ENCODE data around the gene ITIH1. TPM values are rescaled to one million over a fixed set of nuclear protein-coding genes. Genes with fewer than 3 reads are reported as not detected.

The ITIH1 gene
- total RNA-seq, 1 donor from 2014 or later: not detected

- Mint-ChIP-seq H3K4me1 (no peaks in the 10 kb centered on the region), H3K27me3 (ENCODE audit: low read depth) (no peaks in the 10 kb centered on the region), H3K9me3 (no peaks in the 10 kb centered on the region), H3K4me3 (no peak overlapping the region), H3K27ac (ENCODE audit: unreplicated experiment) (no peak overlapping the region), H3K36me3 (ENCODE audit: low read depth) (no peaks in the 10 kb centered on the region)
- no peak for TF ChIP-seq CTCF (conservative IDR thresholded peaks at IDR 0.05)
- DNase-seq (ENCODE audit: low read depth, low spot score): no peak
These were observed 46.6 kb downstream of the ITIH1 start for GRCh38 chr3:52824037-52824436.

DNA sequence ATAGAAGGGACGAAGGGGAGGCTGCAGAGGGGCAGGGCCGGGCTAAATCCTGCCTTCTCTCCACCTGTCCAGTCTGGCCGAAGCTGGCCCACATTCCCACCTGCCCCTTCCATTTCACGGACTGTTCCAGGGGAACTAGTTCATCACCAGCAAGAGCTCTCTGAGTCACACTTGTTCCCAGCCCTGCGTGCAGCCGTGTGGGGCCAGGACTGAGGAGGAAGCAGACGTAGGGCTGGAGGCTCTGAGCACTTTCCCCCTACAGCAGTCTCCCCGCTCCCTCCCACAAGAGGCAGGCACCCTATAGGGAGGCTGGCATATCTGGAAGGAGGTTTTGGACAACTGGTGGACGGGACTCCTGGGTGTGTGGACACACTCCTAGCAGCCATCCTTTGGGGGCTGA lies 50.0 kb downstream of the ITIH1 start:
- no peak overlapping the region for H3K27ac Mint-ChIP-seq (ENCODE audit: unreplicated experiment)

DNA sequence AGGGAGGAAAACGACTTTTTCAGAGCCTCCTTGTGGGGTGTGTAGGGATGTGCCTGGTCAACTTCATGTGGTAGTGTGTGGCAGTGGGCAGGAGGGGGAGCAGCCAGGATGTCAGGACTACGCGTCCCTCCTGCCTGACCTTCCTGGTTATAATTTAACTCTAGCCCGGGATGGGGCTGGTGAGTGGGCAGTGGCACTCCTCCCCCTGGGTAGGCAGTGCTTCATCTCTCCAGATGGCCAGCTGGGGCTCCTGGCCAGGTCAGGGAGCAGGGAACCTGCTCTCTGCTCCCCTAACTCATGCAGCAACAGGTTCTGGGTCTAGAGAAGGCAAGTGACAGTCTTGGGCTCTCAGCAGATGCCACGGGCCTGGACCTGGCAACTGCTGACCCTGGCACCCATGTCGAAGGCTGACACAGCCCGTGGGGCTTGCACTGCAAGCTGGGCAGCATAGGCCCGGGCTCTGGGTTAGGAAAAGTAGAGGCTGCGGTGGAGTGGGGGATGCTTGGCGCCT lies 50.5 kb downstream of the ITIH1 start:
- Mint-ChIP-seq H3K9me3 (no peaks in the 10 kb centered on the region), H3K27me3 (ENCODE audit: low read depth) (no peaks in the 10 kb centered on the region), H3K4me3 (no peak overlapping the region), H3K4me1 (peaks cover 3% of the 10 kb centered on the region), H3K36me3 (ENCODE audit: low read depth) (no peaks in the 10 kb centered on the region), H3K27ac (ENCODE audit: unreplicated experiment) (no peak overlapping the region)
- no peak for DNase-seq (ENCODE audit: low read depth, low spot score)
- TF ChIP-seq CTCF (conservative IDR thresholded peaks at IDR 0.05): no peak

More for the DNA sequence above, 50.0 kb downstream of the ITIH1 start:
- peaks cover 3% of the 10 kb centered on the region for H3K4me1 Mint-ChIP-seq
- no peak overlapping the region for H3K4me3 Mint-ChIP-seq
- H3K27me3 Mint-ChIP-seq (ENCODE audit: low read depth): no peaks in the 10 kb centered on the region
- H3K36me3 Mint-ChIP-seq (ENCODE audit: low read depth): no peaks in the 10 kb centered on the region
- no peaks in the 10 kb centered on the region for H3K9me3 Mint-ChIP-seq
- no peak for DNase-seq (ENCODE audit: low read depth, low spot score)
- TF ChIP-seq CTCF (conservative IDR thresholded peaks at IDR 0.05): no peak

DNA sequence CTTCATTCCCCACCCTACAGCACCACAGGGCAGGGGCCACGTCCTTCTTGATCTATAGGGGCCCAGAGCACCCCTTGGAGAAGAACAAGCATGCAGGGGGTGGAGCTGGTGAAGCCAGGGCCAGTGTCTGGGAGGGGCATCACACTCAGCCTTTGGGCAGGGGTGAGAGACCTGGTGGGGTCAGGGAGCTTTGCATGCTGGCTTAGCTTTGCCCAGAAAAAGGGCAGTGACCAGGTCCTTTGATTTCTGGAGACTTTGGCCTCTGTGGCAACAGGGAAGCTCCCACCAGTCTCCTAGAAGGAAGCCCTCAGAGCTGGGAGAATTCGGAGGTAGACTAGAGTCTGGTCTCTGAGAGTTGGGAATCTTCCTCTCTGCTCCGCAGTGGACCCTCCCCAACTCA lies 52.1 kb downstream of the ITIH1 start:
- H3K27me3 Mint-ChIP-seq (ENCODE audit: low read depth): no peaks in the 10 kb centered on the region
- DNase-seq (ENCODE audit: low read depth, low spot score): no peak
- no peak for TF ChIP-seq CTCF (conservative IDR thresholded peaks at IDR 0.05)
- H3K4me3 Mint-ChIP-seq: no peak overlapping the region
- peaks cover 8% of the 10 kb centered on the region for H3K4me1 Mint-ChIP-seq
- no peaks in the 10 kb centered on the region for H3K9me3 Mint-ChIP-seq
- H3K36me3 Mint-ChIP-seq (ENCODE audit: low read depth): no peaks in the 10 kb centered on the region
- no peak overlapping the region for H3K27ac Mint-ChIP-seq (ENCODE audit: unreplicated experiment)

DNA sequence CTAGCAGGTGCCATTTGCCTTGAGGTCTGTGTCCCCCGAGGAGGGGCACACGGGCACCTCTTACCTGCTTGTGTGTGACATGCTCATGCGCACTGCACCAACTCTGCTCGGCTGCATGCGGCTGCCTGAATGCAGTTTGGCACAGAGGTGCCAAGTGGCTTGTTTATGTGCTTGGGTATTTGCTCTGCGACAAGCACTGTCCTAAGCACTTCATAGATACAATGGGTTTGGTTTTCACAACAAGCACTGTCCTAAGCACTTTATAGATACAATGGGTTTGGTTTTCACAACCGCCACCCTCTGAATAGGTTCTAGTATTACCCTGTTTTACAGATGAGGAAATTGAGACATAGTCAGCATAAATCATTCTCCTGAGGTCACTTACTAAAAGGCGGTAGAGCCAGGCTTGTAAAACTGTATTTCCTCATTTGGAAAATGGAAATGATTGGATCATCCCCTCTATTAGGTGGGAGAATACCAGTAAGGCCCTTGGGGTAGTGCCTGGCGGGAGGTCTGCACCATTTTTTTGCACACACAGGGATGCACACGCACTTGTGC lies 52.6 kb downstream of the ITIH1 start:
- peaks cover 13% of the 10 kb centered on the region for H3K4me1 Mint-ChIP-seq
- no peak overlapping the region for H3K27ac Mint-ChIP-seq (ENCODE audit: unreplicated experiment)
- TF ChIP-seq CTCF (conservative IDR thresholded peaks at IDR 0.05): no peak
- H3K27me3 Mint-ChIP-seq (ENCODE audit: low read depth): no peaks in the 10 kb centered on the region
- H3K9me3 Mint-ChIP-seq: no peaks in the 10 kb centered on the region
- H3K36me3 Mint-ChIP-seq (ENCODE audit: low read depth): no peaks in the 10 kb centered on the region
- H3K4me3 Mint-ChIP-seq: no peak overlapping the region
- no peak for DNase-seq (ENCODE audit: low read depth, low spot score)

Data from neural crest cell (in vitro differentiated cells).